Prostate gland (tissue), 2 donors: ENCODE results near the gene SRSF3. TPM values are rescaled to one million over a fixed set of nuclear protein-coding genes. Genes with fewer than 3 reads are reported as not detected.
A peak's percentile ranks its signal among the peaks of the same experiment; 100 is the strongest.
"Not testable (repeated sequence)": the region's sequence is repeated elsewhere in the genome, so short reads cannot be mapped to it uniquely, and the experiment has no call there.

Experiments
- DNase-seq: peaks from one replicate; pipeline ENCODE4 v3.0.0-alpha.2; 2019; ENCODE audit warnings: low spot score
- H3K27ac ChIP-seq, 2 donors: fragments of 200-600 bp; sonication (generic); 2 replicates each; pipeline ENCODE4 v1.5.1; 2017 to 2019
- H3K27me3 ChIP-seq: fragments of 200-600 bp; sonication (generic); replicated peaks from 2 replicates; pipeline ENCODE4 v1.5.1; 2019; ENCODE audit not compliant: insufficient read depth
- H3K36me3 ChIP-seq, 2 donors: fragments of 200-600 bp; sonication (generic); 1 replicate in 1 of 2; 2 replicates in 1 of 2; pipeline versions ENCODE4 v1.5.1 to v1.8.1; 2017 to 2019
- H3K4me1 ChIP-seq: fragments of 200-600 bp; sonication (generic); replicated peaks from 2 replicates; pipeline ENCODE4 v1.5.1; 2019
- H3K4me3 ChIP-seq, 2 donors: fragments of 200-600 bp; sonication (generic); 2 replicates each; pipeline ENCODE4 v1.5.1; 2017 to 2019
- H3K9me3 ChIP-seq: fragments of 200-600 bp; sonication (generic); 2 replicates; pipeline ENCODE4 v1.5.1; 2017
- POLR2A ChIP-seq: fragments of 450-650 bp; IDR thresholded peaks from one replicate; pipeline ENCODE4 v1.6.1; 2016; ENCODE audit warnings: antibody characterized with exemption, mild to moderate bottlenecking
- POLR2AphosphoS5 ChIP-seq: sonication (generic); formaldehyde crosslinking; IDR thresholded peaks from one replicate; pipeline ENCODE4 v1.6.1; 2017; ENCODE audit warnings: antibody characterized with exemption
- WGBS: methylation state at CpG from one replicate; pipeline ENCODE4 v1.1.5; 2018; 5-methylcytosine and 5-hydroxymethylcytosine counted together
- intact Hi-C: fragments of 100-400 bp; cut with DNase I; formaldehyde crosslinking; loops from one replicate; pipeline ENCODE4 v1.14.2; 2022
- total RNA-seq, 2 donors: library from RNA; depleted of rRNA; stranded (reverse); fragments of >200 nt; gene quantifications; one replicate each; pipeline ENCODE4 v1.1.0, GENCODE V29; 2016
- TF ChIP-seq, protein P1 (sequence below), 4 experiments: fragments of 200-600 bp in 2 of 4; fragments of 450-650 bp in 2 of 4; sonication (generic) in 2 of 4; IDR thresholded peaks; 1 replicate in 3 of 4; 2 replicates in 1 of 4; pipeline ENCODE4 v1.5.1; 2016 to 2019; ENCODE audit warnings: antibody characterized with exemption in 4 of 4, mild to moderate bottlenecking in 2 of 4, moderate library complexity in 2 of 4

The SRSF3 gene
- total RNA-seq, 2 donors from 2014 or later: 111 to 153 TPM

DNA sequence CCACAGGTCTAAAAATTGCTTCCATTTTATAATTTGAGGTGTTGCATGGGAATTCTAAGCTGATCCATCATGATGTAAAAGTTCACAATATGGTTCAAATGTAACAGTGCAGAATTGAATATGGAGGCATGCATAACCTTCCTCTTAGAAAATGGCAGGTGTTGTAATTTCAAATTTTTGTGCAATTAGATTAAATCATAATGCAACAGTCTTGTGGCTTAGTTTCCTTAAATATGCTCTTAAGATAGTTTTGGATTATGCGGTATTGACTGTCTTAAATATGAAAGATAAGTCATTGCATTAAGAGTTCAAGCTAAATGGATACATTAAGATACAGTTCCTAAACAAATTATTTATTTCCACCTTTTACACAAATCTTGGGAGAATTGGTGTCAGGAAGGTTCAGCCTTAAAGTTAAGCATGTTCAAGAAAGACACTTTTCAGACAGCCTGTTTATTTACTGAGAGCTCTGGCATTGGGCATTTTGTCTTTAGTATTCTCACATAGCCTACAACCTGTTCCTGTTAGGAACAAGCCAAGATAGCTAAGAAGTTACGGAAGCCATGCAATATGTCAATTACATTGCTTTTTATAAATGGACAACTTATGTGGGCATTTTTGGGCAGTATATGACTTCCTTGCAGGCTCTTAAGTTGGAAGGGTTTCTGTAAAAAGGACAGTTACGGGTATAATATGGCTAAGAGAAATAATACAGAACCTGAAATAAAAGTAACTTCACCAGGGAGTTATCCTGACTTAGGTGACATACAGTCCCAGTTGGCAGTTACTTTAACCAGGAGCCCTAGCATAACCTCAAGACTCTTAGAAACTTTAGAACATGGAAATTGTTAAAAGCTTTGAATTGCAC is 9.3 kb downstream of the SRSF3 start:
- TF ChIP-seq POLR2A (no peak), POLR2AphosphoS5 (no peak)
- TF ChIP-seq, protein P1, sequence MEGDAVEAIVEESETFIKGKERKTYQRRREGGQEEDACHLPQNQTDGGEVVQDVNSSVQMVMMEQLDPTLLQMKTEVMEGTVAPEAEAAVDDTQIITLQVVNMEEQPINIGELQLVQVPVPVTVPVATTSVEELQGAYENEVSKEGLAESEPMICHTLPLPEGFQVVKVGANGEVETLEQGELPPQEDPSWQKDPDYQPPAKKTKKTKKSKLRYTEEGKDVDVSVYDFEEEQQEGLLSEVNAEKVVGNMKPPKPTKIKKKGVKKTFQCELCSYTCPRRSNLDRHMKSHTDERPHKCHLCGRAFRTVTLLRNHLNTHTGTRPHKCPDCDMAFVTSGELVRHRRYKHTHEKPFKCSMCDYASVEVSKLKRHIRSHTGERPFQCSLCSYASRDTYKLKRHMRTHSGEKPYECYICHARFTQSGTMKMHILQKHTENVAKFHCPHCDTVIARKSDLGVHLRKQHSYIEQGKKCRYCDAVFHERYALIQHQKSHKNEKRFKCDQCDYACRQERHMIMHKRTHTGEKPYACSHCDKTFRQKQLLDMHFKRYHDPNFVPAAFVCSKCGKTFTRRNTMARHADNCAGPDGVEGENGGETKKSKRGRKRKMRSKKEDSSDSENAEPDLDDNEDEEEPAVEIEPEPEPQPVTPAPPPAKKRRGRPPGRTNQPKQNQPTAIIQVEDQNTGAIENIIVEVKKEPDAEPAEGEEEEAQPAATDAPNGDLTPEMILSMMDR (IDR thresholded peaks at IDR 0.05): no peak
- Histone ChIP-seq H3K9me3 (no peaks in the 10 kb centered on the region), H3K4me3 (no peak overlapping the region), H3K27ac (no peak overlapping the region), H3K27me3 (no peaks in the 10 kb centered on the region), H3K36me3 (peaks cover 3 to 14% of the 10 kb centered on the region in 2 donors), H3K4me1 (peaks cover 4% of the 10 kb centered on the region)
- DNase-seq: no peak
- WGBS: 88% methylated on average over 3 of the region's 3 CpGs
- intact Hi-C loops: no loop called here

DNA sequence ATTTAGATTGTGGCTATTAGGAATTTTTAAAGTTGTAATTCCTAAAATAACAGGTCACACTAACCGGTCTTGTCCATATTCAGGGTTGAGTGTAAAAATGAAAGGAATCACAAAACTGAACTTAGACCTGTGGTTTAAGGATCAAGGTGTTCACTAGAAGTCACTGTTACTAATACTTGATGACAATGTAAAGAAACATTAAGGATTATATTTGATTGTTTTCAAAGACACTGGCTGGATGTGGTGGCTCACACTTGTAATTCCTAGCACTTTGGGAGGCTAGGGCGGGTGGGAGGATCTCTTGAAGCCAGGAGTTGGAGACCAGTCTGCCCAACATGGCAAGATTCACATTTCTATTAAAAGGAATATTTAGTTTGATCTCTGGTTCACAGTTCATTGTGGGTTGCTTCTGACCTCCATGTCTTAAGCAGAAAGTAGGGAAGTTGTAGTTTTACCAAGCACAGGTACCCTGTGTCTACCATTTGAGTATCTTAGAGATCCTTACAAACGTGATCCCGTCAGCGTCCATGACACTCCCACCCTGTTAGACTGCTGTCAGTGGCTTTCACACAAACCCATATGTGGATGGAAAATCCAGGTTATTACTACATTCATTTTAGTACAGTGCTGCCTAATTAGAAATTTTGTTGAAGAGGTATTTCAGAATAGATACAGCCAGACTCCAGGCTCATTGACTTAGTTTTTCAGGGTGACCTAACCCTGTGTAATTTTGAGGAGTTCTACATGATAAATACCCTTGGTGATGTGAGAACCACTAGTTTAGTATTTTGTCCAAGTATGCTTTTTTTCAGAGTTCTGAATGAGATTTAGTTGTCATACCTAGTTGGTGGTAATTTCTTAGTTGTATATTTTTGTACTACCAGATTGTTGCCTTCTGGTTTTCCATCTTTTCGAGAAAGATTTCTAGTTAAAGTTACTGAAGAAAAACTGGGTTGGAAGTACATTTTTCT is 10.2 kb downstream of the SRSF3 start:
- no peak for TF ChIP-seq POLR2A
- no peak for TF ChIP-seq POLR2AphosphoS5
- TF ChIP-seq, protein P1 (IDR thresholded peaks at IDR 0.05): no peak
- Histone ChIP-seq H3K36me3 (peaks cover 3 to 11% of the 10 kb centered on the region in 2 donors), H3K27me3 (no peaks in the 10 kb centered on the region), H3K9me3 (no peaks in the 10 kb centered on the region), H3K4me3 (no peak overlapping the region), H3K27ac (no peak overlapping the region), H3K4me1 (peaks cover 4% of the 10 kb centered on the region)
- intact Hi-C loops: no loop called here
- WGBS: 85% methylated on average over 6 of the region's 6 CpGs
- DNase-seq: no peak

DNA sequence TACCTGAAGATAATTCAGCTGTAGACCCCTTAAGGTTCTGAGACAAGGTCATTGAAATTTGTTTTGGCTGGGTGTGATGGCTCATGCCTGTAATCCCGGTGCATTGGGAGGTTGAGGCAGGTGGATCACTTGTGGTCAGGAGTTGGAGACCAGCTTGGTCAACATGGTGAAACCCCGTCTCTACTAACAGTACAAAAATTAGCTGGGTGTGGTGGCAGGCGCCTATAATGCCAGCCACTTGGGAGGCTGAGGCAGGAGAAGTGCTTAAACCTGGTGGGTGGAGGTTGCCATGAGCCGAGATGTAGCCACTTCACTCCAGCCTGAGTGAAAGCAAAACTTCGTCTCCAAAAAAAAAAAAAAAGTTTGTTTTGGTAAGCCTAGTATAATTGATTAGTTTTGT is 11.0 kb downstream of the SRSF3 start:
- TF ChIP-seq POLR2AphosphoS5 (no peak), POLR2A (no peak)
- TF ChIP-seq, protein P1 (IDR thresholded peaks at IDR 0.05): no peak
- no peak for DNase-seq
- peaks cover 3 to 11% of the 10 kb centered on the region in 2 donors for H3K36me3 ChIP-seq

DNA sequence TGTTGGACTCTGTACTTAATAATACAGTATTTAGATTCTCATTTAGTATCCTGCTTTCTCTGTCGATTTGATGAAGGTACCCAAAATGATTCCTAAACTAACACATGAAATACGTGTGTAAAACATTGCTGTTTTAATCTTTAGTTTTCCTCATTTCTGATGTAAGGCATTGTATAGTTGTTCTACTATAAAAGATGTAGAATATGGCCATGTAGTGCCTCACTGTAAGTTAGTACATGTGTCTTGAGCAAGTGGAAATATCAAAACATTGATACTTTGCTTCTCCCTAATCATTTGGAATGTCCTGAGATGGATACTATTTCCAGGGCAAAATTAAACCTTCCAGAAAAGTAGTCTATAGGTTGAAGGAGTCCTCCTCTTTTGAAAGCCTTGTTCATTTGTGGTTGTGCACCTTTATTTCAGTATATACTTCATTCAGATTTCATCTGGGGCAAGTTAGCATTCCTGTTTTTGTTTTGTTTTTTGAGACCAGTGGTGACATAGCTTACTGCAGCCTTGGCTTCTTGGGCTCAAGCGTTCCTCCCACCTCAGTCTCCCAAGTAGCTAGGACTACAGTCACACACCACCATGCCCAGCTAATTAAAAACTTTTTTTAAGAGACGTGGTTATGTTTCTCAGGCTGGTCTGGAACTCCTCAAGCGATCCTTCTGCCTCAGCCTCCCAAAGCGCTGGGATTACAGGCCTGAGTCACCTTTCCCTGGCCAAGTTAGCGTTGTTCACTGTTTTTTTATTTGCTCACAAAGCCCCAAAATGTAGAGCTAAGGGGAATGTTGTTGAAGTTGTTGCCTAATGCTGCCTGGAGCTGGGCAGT is 11.6 kb downstream of the SRSF3 start:
- no peaks in the 10 kb centered on the region for H3K9me3 ChIP-seq
- no peak for DNase-seq
- peaks cover 4% of the 10 kb centered on the region for H3K4me1 ChIP-seq
- intact Hi-C loops: no loop called here
- H3K27ac ChIP-seq: no peak overlapping the region
- H3K36me3 ChIP-seq: peaks cover 3 to 11% of the 10 kb centered on the region in 2 donors
- 77% methylated on average over 7 of the region's 7 CpGs for WGBS
- H3K27me3 ChIP-seq: no peaks in the 10 kb centered on the region
- H3K4me3 ChIP-seq: no peak overlapping the region
- TF ChIP-seq POLR2A: no peak
- no peak for TF ChIP-seq POLR2AphosphoS5
- TF ChIP-seq, protein P1 (IDR thresholded peaks at IDR 0.05): peak in 1 of 4 experiments; percentile 12

More for the DNA sequence above, 11.0 kb downstream of the SRSF3 start:
- H3K4me1 ChIP-seq: peaks cover 4% of the 10 kb centered on the region
- H3K27ac ChIP-seq: no peak overlapping the region
- WGBS: 69% methylated on average over 5 of the region's 5 CpGs
- H3K27me3 ChIP-seq: no peaks in the 10 kb centered on the region
- intact Hi-C loops: no loop called here
- H3K9me3 ChIP-seq: no peaks in the 10 kb centered on the region
- no peak overlapping the region for H3K4me3 ChIP-seq

DNA sequence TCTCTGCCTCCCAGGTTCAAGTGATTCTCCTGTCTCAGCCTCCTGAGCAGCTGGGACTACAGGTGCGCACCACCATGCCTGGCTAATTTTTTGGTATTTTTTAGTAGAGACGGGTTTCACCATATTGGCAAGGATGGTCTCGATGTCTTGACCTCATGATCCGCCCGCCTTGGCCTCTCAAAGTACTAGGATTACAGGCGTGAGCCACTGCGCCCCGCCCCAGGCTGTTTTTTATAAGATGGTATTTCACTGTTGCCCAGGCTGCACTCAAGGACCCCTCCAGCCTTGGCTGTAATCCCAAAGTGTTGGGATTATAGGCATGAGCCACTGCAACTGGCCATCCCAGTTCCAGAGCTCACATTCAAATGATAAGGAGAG is 13.1 kb downstream of the SRSF3 start:
- intact Hi-C loops, H3K27me3 ChIP-seq, H3K9me3 ChIP-seq, H3K4me1 ChIP-seq, H3K36me3 ChIP-seq, H3K4me3 ChIP-seq, DNase-seq: not testable (repeated sequence)
- WGBS: 58% methylated on average over 8 of the region's 8 CpGs
- peak overlapping the region; percentile 32 to 33 for H3K27ac ChIP-seq
